ENCODE measurements around the gene BAG1.

BAG1 gene

GRCh38 chr9:33264473-33265177, at the start of gene BAG1, which contains the start of gene CHMP5:
TSS of gene BAG1 (minus strand) at chr9:33264708.
TSS of gene CHMP5 (plus strand) at chr9:33265049. CDS start at chr9:33265079, 30 bp downstream.
- DNase-seq: peak; percentile 100

- no peak for DNase-seq
Observed at GRCh38 chr9:33311953-33312352, 47.4 kb upstream of the BAG1 start.

- no peak for DNase-seq
Observed at GRCh38 chr9:33310748-33311147, 46.2 kb upstream of the BAG1 start.

- DNase-seq: no peak
Observed at GRCh38 chr9:33309903-33310302, 45.4 kb upstream of the BAG1 start.

GRCh38 chr9:33307067-33307466, 42.6 kb upstream of the BAG1 start:
- DNase-seq: no peak

- DNase-seq: no peak
Observed at GRCh38 chr9:33306037-33306436, 41.5 kb upstream of the BAG1 start.

GRCh38 chr9:33304362-33304761, 39.9 kb upstream of the BAG1 start:
- peak; percentile 32 for DNase-seq

- DNase-seq: no peak
Observed at GRCh38 chr9:33300546-33300945, 36.0 kb upstream of the BAG1 start.

- DNase-seq: peak; percentile 92
Observed at GRCh38 chr9:33297432-33297831, 32.9 kb upstream of the BAG1 start.

- no peak for DNase-seq
Observed at GRCh38 chr9:33295571-33295970, 31.1 kb upstream of the BAG1 start.

GRCh38 chr9:33294670-33295432, 30.3 kb upstream of the BAG1 start:
- DNase-seq: no peak

GRCh38 chr9:33293782-33294181, 29.3 kb upstream of the BAG1 start:
- DNase-seq: no peak

- DNase-seq: no peak
Observed at GRCh38 chr9:33291901-33292300, 27.4 kb upstream of the BAG1 start.

GRCh38 chr9:33291031-33291397, 26.5 kb upstream of the BAG1 start:
- no peak for DNase-seq

GRCh38 chr9:33290247-33291030, 25.9 kb upstream of the BAG1 start, which contains the start of gene NFX1:
TSS of gene NFX1 (plus strand) at chr9:33290516. CDS start at chr9:33290573, 57 bp downstream.
- DNase-seq: peak; percentile 99

GRCh38 chr9:33289936-33290246, 25.4 kb upstream of the BAG1 start:
- no peak for DNase-seq

GRCh38 chr9:33289496-33289895, 25.0 kb upstream of the BAG1 start:
- DNase-seq: peak; percentile 42

- no peak for DNase-seq
Observed at GRCh38 chr9:33288828-33289483, 24.4 kb upstream of the BAG1 start.

- DNase-seq: no peak
Observed at GRCh38 chr9:33288235-33288634, 23.7 kb upstream of the BAG1 start.

GRCh38 chr9:33287087-33287490, 22.6 kb upstream of the BAG1 start:
- DNase-seq: peak; percentile 93

- DNase-seq: no peak
Observed at GRCh38 chr9:33285502-33285901, 21.0 kb upstream of the BAG1 start.

- no peak for DNase-seq
Observed at GRCh38 chr9:33277484-33277883, 13.0 kb upstream of the BAG1 start.

- DNase-seq: no peak
Observed at GRCh38 chr9:33273972-33274328, 9.4 kb upstream of the BAG1 start.
